ENCODE measurements around the gene PROK2. TPM values are rescaled to one million over a fixed set of nuclear protein-coding genes. Genes with fewer than 3 reads are reported as not detected.

Gene PROK2
- total RNA-seq, 1 donor: 16.0 TPM

GRCh38 chr3:71732637-71733036 lies 52.3 kb downstream of the PROK2 start:
- Histone ChIP-seq H3K27me3 (ENCODE audit: insufficient read depth, low read length) (no peaks in the 10 kb centered on the region), H3K4me1 (ENCODE audit: insufficient read depth, low read length) (peaks cover 24% of the 10 kb centered on the region), H3K4me3 (ENCODE audit: low read length) (no peak overlapping the region), H3K9me3 (ENCODE audit: low read depth, low read length) (no peaks in the 10 kb centered on the region)

- Histone ChIP-seq H3K27me3 (ENCODE audit: insufficient read depth, low read length) (no peaks in the 10 kb centered on the region), H3K9me3 (ENCODE audit: low read depth, low read length) (no peaks in the 10 kb centered on the region), H3K4me3 (ENCODE audit: low read length) (no peak overlapping the region), H3K4me1 (ENCODE audit: insufficient read depth, low read length) (peaks cover 47% of the 10 kb centered on the region)
These were observed 56.2 kb downstream of the PROK2 start for GRCh38 chr3:71728632-71729342.

GRCh38 chr3:71726146-71726545 lies 58.8 kb downstream of the PROK2 start:
- Histone ChIP-seq H3K4me1 (ENCODE audit: insufficient read depth, low read length) (peaks cover 71% of the 10 kb centered on the region), H3K9me3 (ENCODE audit: low read depth, low read length) (no peaks in the 10 kb centered on the region), H3K4me3 (ENCODE audit: low read length) (peak overlapping the region; percentile 57), H3K27me3 (ENCODE audit: insufficient read depth, low read length) (no peaks in the 10 kb centered on the region)

- Histone ChIP-seq H3K9me3 (ENCODE audit: low read depth, low read length) (no peaks in the 10 kb centered on the region), H3K4me1 (ENCODE audit: insufficient read depth, low read length) (peaks cover 77% of the 10 kb centered on the region), H3K4me3 (ENCODE audit: low read length) (peak within 1 kb of the TSS; percentile 66), H3K27me3 (ENCODE audit: insufficient read depth, low read length) (no peaks in the 10 kb centered on the region)
These were observed 59.5 kb downstream of the PROK2 start, which contains the start of gene EIF4E3 for GRCh38 chr3:71725271-71725991. TSS of gene EIF4E3 (minus strand) at chr3:71725402. CDS start at chr3:71725367, 35 bp downstream.

- Histone ChIP-seq H3K27me3 (ENCODE audit: insufficient read depth, low read length) (no peaks in the 10 kb centered on the region), H3K9me3 (ENCODE audit: low read depth, low read length) (no peaks in the 10 kb centered on the region), H3K4me3 (ENCODE audit: low read length) (peak overlapping the region; percentile 66), H3K4me1 (ENCODE audit: insufficient read depth, low read length) (peaks cover 76% of the 10 kb centered on the region)
These were observed 60.2 kb downstream of the PROK2 start for GRCh38 chr3:71724584-71725270.

- Histone ChIP-seq H3K4me1 (ENCODE audit: insufficient read depth, low read length) (peaks cover 76% of the 10 kb centered on the region), H3K4me3 (ENCODE audit: low read length) (peak overlapping the region; percentile 66), H3K9me3 (ENCODE audit: low read depth, low read length) (no peaks in the 10 kb centered on the region), H3K27me3 (ENCODE audit: insufficient read depth, low read length) (no peaks in the 10 kb centered on the region)
These were observed 60.8 kb downstream of the PROK2 start for GRCh38 chr3:71724171-71724453.

GRCh38 chr3:71723452-71724170 lies 61.3 kb downstream of the PROK2 start:
- Histone ChIP-seq H3K4me1 (ENCODE audit: insufficient read depth, low read length) (peaks cover 76% of the 10 kb centered on the region), H3K4me3 (ENCODE audit: low read length) (peak overlapping the region; percentile 66), H3K27me3 (ENCODE audit: insufficient read depth, low read length) (no peaks in the 10 kb centered on the region), H3K9me3 (ENCODE audit: low read depth, low read length) (no peaks in the 10 kb centered on the region)

GRCh38 chr3:71722693-71723092 lies 62.3 kb downstream of the PROK2 start:
- H3K4me1 ChIP-seq (ENCODE audit: insufficient read depth, low read length): peaks cover 77% of the 10 kb centered on the region
- no peaks in the 10 kb centered on the region for H3K27me3 ChIP-seq (ENCODE audit: insufficient read depth, low read length)
- H3K4me3 ChIP-seq (ENCODE audit: low read length): no peak overlapping the region
- H3K9me3 ChIP-seq (ENCODE audit: low read depth, low read length): no peaks in the 10 kb centered on the region

Other genes with a start within 250 kb of the PROK2 start
- 455 TPM for gene FOXP1, start 201.4 kb downstream of the PROK2 start, total RNA-seq
- gene EIF4E3, start 59.7 kb downstream of the PROK2 start, total RNA-seq: 21.1 TPM
- 5.1 TPM for gene GPR27, start 31.3 kb downstream of the PROK2 start, total RNA-seq